HepG2 (cell line): ENCODE measurements around the gene LDLRAD4. TPM values are rescaled to one million over a fixed set of nuclear protein-coding genes. Genes with fewer than 3 reads are reported as not detected.

Source experiments
- ATAC-seq: fragments of 200-7000 bp; cut with Tn5 transposase; 3 replicates; pipeline ENCODE4 v1.9.1; 2020; ENCODE audit warnings: mild to moderate bottlenecking, moderate library complexity
- BruUV-seq: library from RNA; stranded (reverse); fragments of 400-500 nt; replicated peaks from 2 replicates; lab custom pipeline; 2021; lab: Mats Ljungman, UMichigan
- CTCF ChIA-PET: fragments of 300-600 bp; formaldehyde crosslinking; extraction: SDS; loops from one replicate; lab custom pipeline; 2021; ENCODE audit warnings: low total read pairs, inconsistent platforms, low intra/inter-chr PET ratio; lab: Yijun Ruan, JAX
- POLR2A ChIA-PET: fragments of 350-600 bp; sonication (Branson Sonifier 250); formaldehyde crosslinking; loops from one replicate; lab custom pipeline; 2020; ENCODE audit warnings: antibody characterized with exemption, inconsistent platforms; lab: Yijun Ruan, JAX
- DNase-seq: peaks from one replicate; pipeline ENCODE4 v3.0.0-alpha.2; 2015; ENCODE audit warnings: low spot score
- FAIRE-seq: peaks from 3 replicates; lab custom pipeline; 2011; peaks lifted over from hg19 to GRCh38; lab: Jason Lieb, UNC
- H2AFZ ChIP-seq: one replicate; pipeline ENCODE4 v1.6.1; 2011; ENCODE audit warnings: low read length, inconsistent platforms
- H3K27ac ChIP-seq: fragments of 300-600 bp; 3 replicates; pipeline ENCODE4 v1.8.0; 2011; ENCODE audit warnings: mixed run types, mild to moderate bottlenecking, mixed read lengths, low read length, inconsistent platforms; ENCODE audit not compliant: insufficient read depth; ENCODE audit errors: extremely low read length
- H3K27me3 ChIP-seq, 2 experiments: fragments of 200-600 bp in 1 of 2; 2 replicates in 1 of 2; 3 replicates in 1 of 2; pipeline versions ENCODE4 v1.6.0 to v1.8.0; 2011; ENCODE audit warnings: low read length in 2 of 2, mild to moderate bottlenecking in 2 of 2, moderate library complexity in 2 of 2, inconsistent platforms in 1 of 2; ENCODE audit not compliant: insufficient read depth in 2 of 2, control insufficient read depth in 1 of 2
- H3K36me3 ChIP-seq, 2 experiments: fragments of 200-600 bp in 1 of 2; replicated peaks in 1 of 2; 2 replicates in 1 of 2; 3 replicates in 1 of 2; pipeline versions ENCODE4 v1.5.1 to v1.8.0; 2011; ENCODE audit warnings: low read length in 2 of 2, inconsistent platforms in 1 of 2; ENCODE audit not compliant: insufficient read depth in 2 of 2, control insufficient read depth in 1 of 2
- H3K4me1 ChIP-seq: 2 replicates; pipeline ENCODE4 v1.5.1; 2012; ENCODE audit warnings: low read length, inconsistent platforms; ENCODE audit not compliant: insufficient read depth
- H3K4me2 ChIP-seq: 2 replicates; pipeline ENCODE4 v1.6.0; 2011; ENCODE audit warnings: low read depth, low read length, inconsistent platforms
- H3K4me3 ChIP-seq, 3 experiments: fragments of 200-600 bp in 1 of 3; sonication (generic), shearing (Covaris generic) in 1 of 3; replicated peaks in 1 of 3; 2 replicates each; pipeline ENCODE4 v1.5.1; 2011 to 2016; ENCODE audit warnings: low read length in 3 of 3, inconsistent platforms in 2 of 3, low read depth in 2 of 3, mild to moderate bottlenecking in 2 of 3, control low read depth in 1 of 3, mixed read lengths in 1 of 3; ENCODE audit not compliant: insufficient read depth in 1 of 3
- H3K79me2 ChIP-seq: one replicate; pipeline ENCODE4 v1.6.1; 2011; ENCODE audit warnings: low read length, inconsistent platforms; ENCODE audit not compliant: insufficient read depth
- H3K9ac ChIP-seq: 2 replicates; pipeline ENCODE4 v1.6.0; 2011; ENCODE audit warnings: mild to moderate bottlenecking, low read depth, low read length, inconsistent platforms; ENCODE audit not compliant: insufficient read depth
- H3K9me3 ChIP-seq: 2 replicates; pipeline ENCODE4 v1.5.1; 2012; ENCODE audit warnings: mild to moderate bottlenecking, low read length
- H4K20me1 ChIP-seq: 2 replicates; pipeline ENCODE4 v1.6.0; 2011; ENCODE audit warnings: inconsistent platforms, mild to moderate bottlenecking, low read length, moderate library complexity; ENCODE audit not compliant: insufficient read depth
- BATF2 ChIP-seq: sonication (generic); formaldehyde crosslinking; IDR thresholded peaks from 2 replicates; pipeline ENCODE4 v1.8.0; 2022; ENCODE audit warnings: mild to moderate bottlenecking, missing genetic modification reagents, moderate library complexity
- CHD4 ChIP-seq: fragments of 200-600 bp; sonication (generic); IDR thresholded peaks from 2 replicates; pipeline ENCODE4 v1.7.0; 2017; ENCODE audit warnings: mild to moderate bottlenecking, low read length, borderline replicate concordance
- CREB3 ChIP-seq: sonication (generic); formaldehyde crosslinking; IDR thresholded peaks from 2 replicates; pipeline ENCODE4 v1.5.0; 2020; ENCODE audit warnings: missing genetic modification reagents
- FOXK1 ChIP-seq: sonication (generic); formaldehyde crosslinking; IDR thresholded peaks from 2 replicates; pipeline ENCODE4 v1.4.0; 2020; ENCODE audit warnings: low read depth, missing genetic modification reagents, borderline replicate concordance
- GATA4 ChIP-seq: sonication (generic); IDR thresholded peaks from 2 replicates; pipeline ENCODE4 v1.6.1; 2016; ENCODE audit warnings: antibody characterized with exemption, low read depth, borderline replicate concordance
- HMG20B ChIP-seq: conservative IDR thresholded peaks from 2 replicates; pipeline ENCODE4 v1.6.1; 2016; ENCODE audit warnings: missing genetic modification reagents, missing compliant biosample characterization
- PHF20 ChIP-seq: sonication (generic); formaldehyde crosslinking; IDR thresholded peaks from 2 replicates; pipeline ENCODE4 v1.5.0; 2020; ENCODE audit warnings: mild to moderate bottlenecking, missing genetic modification reagents
- RNF219 ChIP-seq: sonication (generic); formaldehyde crosslinking; IDR thresholded peaks from 2 replicates; pipeline ENCODE4 v1.5.0; 2020; ENCODE audit warnings: mild to moderate bottlenecking, missing genetic modification reagents
- SRSF1 ChIP-seq: fragments of 200-400 bp; formaldehyde crosslinking; optimal IDR thresholded peaks from 2 replicates; pipeline ENCODE3; 2017; ENCODE audit warnings: mild to moderate bottlenecking, low read depth, low read length, moderate library complexity
- ZNF281 ChIP-seq: sonication (generic); formaldehyde crosslinking; IDR thresholded peaks from 2 replicates; pipeline ENCODE4 v1.4.0; 2020; ENCODE audit warnings: missing genetic modification reagents, borderline replicate concordance
- ZNF557 ChIP-seq: sonication (generic); formaldehyde crosslinking; IDR thresholded peaks from 2 replicates; pipeline ENCODE4 v1.4.0; 2020; ENCODE audit warnings: missing genetic modification reagents
- ZNF597 ChIP-seq: sonication (generic); formaldehyde crosslinking; IDR thresholded peaks from 2 replicates; pipeline ENCODE4 v1.5.0; 2020; ENCODE audit warnings: missing genetic modification reagents
- ZNF780A ChIP-seq: sonication (generic); formaldehyde crosslinking; IDR thresholded peaks from 2 replicates; pipeline ENCODE4 v1.8.0; 2022; ENCODE audit warnings: mild to moderate bottlenecking, missing genetic modification reagents, moderate library complexity
- ZNF839 ChIP-seq: sonication (generic); formaldehyde crosslinking; IDR thresholded peaks from 2 replicates; pipeline ENCODE4 v1.4.0; 2020; ENCODE audit warnings: missing genetic modification reagents, mild to moderate bottlenecking, borderline replicate concordance
- WGBS: methylation state at CpG from one replicate; pipeline ENCODE4 v1.1.6; 2017; ENCODE audit warnings: low lambda C conversion rate; 5-methylcytosine and 5-hydroxymethylcytosine counted together
- in situ Hi-C: cut with HindIII; loops from 2 replicates; pipeline ENCODE4 v1.10.0; 2017; ENCODE audit warnings: low pct_unique_long_range_greater_than_20kb; ENCODE audit not compliant: extremely low pct_ligation_motif_present
- intact Hi-C: fragments of 100-400 bp; cut with micrococcal nuclease; formaldehyde crosslinking; loops from one replicate; pipeline ENCODE4 v1.10.0; 2022; ENCODE audit not compliant: unreplicated experiment
- polyA plus RNA-seq, 8 experiments: library from polyadenylated mRNA; depleted of rRNA in 3 of 8; stranded (reverse) in 7 of 8; unstranded in 1 of 8; fragments of >200 nt; fragmentation: Illumina TruSeq in 4 of 8; extraction: Trizol in 4 of 8; gene quantifications; 2 replicates each; pipeline versions ENCODE4 v1.2.1 to v1.2.3, GENCODE V29; 2011 to 2016; ENCODE audit warnings: low read depth in 4 of 8, missing spikeins in 1 of 8, mixed read lengths in 1 of 8; ENCODE audit not compliant: insufficient read depth in 1 of 8
- total RNA-seq, 5 experiments: library from RNA; depleted of rRNA; stranded (reverse); fragments of >200 nt; fragmentation: Illumina TruSeq; extraction: Trizol; gene quantifications; 2 replicates each; pipeline ENCODE4 v1.2.3, GENCODE V29; 2016; ENCODE audit warnings: low read depth in 1 of 5

LDLRAD4 gene
- total and polyA plus RNA-seq, 2 of the 13 experiments (the other 11 are each of a cell fraction or from before 2014, with no cell fraction given): 13.6 to 20.9 TPM

GRCh38 chr18:13280070-13280795 lies 61.7 kb downstream of the LDLRAD4 start:
- H3K27ac ChIP-seq: no peak overlapping the region
- H3K9me3 ChIP-seq: no peaks in the 10 kb centered on the region
- no TSS peak for BruUV-seq
- FAIRE-seq (no peak), DNase-seq (no peak), ATAC-seq (no peak)
- no peak overlapping the region for H3K4me3 ChIP-seq
- no peak for TF ChIP-seq ZNF597 (CRISPR knock-in tag)
- no peak for TF ChIP-seq CREB3 (CRISPR knock-in tag)
- TF ChIP-seq ZNF557 (CRISPR knock-in tag): no peak
- no peak for TF ChIP-seq ZNF281 (CRISPR knock-in tag)
- TF ChIP-seq GATA4: no peak
- TF ChIP-seq PHF20 (CRISPR knock-in tag): no peak
- TF ChIP-seq RNF219: no peak
- TF ChIP-seq CHD4: no peak
- TF ChIP-seq BATF2: no peak
- TF ChIP-seq HMG20B (CRISPR knock-in tag): no peak
- no peak for TF ChIP-seq ZNF780A (CRISPR knock-in tag)
- TF ChIP-seq FOXK1 (CRISPR knock-in tag): no peak
- TF ChIP-seq SRSF1: no peak
- TF ChIP-seq ZNF839 (CRISPR knock-in tag): no peak
- ChIA-PET CTCF (no interaction called here), POLR2A (no interaction called here)
- H3K4me2 ChIP-seq: no peak overlapping the region
- in situ Hi-C loops (no loop called here), intact Hi-C loops (no loop called here)
- 90% methylated on average over 11 of the region's 11 CpGs for WGBS
- H4K20me1 ChIP-seq: no peaks in the 10 kb centered on the region
- H3K36me3 ChIP-seq: 0 out of 5 replicates have a peak, but pooled peaks cover 0 to 6% of the 10 kb centered on the region in 2 experiments
- no peak overlapping the region for H2AFZ ChIP-seq
- H3K79me2 ChIP-seq: no peaks in the 10 kb centered on the region
- no peak overlapping the region for H3K9ac ChIP-seq
- H3K27me3 ChIP-seq: no peaks in the 10 kb centered on the region
- H3K4me1 ChIP-seq: peaks cover 10% of the 10 kb centered on the region
